SH-SY5Y (cell line): ENCODE data around the gene KMT2A.

Source experiments
- GATA2 ChIP-seq: IDR thresholded peaks from 2 replicates; pipeline ENCODE4 v1.6.1; 2011; ENCODE audit warnings: mild to moderate bottlenecking, low read depth, low read length
- GATA3 ChIP-seq: IDR thresholded peaks from 2 replicates; pipeline ENCODE4 v1.6.1; 2011; ENCODE audit warnings: low read depth, mild to moderate bottlenecking, low read length, moderate library complexity

DNA sequence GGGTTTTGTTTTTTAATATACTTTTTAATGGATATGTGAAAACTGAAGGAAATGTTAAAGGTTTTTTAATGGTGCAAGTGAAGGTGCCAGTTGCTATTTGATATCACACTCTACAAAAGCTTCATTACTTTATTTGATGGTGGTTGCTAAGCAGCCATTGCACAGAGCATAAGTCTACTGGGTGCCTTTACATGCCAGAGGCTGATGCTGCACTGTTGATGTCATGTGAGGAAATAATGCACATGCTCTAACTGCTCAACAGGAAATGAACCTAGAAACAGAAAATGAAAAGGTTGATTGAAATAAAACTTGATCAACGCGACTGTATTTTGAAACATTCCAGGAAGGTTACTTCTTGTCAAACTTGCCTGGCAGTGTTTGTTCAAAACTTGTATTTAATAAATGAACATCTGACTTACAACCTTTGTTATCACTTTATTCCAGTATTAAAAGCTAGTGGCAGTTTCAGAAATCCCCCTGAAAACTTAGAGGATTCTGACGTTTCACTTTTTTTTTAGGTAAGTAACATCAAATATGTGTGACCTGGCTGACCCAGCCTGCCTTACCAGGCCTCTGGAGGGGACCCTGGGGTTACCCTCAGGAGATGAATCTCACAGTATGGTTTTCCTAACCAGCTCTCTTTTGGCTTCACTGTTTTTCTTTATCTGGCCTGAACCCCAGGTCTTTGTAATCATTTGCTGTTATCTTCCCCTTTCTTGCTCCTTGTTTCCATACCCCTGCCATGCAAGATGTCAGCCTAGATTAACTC, 37.3 kb upstream of the KMT2A start:
- TF ChIP-seq GATA2, result no peak
- TF ChIP-seq GATA3, result no peak
